Keratinocyte (primary cell): ENCODE data around the gene CHERP. TPM values are rescaled to one million over a fixed set of nuclear protein-coding genes. Genes with fewer than 3 reads are reported as not detected.
A peak's percentile ranks its signal among the peaks of the same experiment; 100 is the strongest.

Experiments
- DNase-seq: peaks from one replicate; pipeline ENCODE4 v3.0.0-alpha.2; 2011; ENCODE audit warnings: low read depth, missing footprints, low spot score
- FAIRE-seq: peaks from 2 replicates; lab custom pipeline; 2011; peaks lifted over from hg19 to GRCh38; lab: Jason Lieb, UNC
- H2AFZ ChIP-seq: 2 replicates; pipeline ENCODE4 v1.6.0; 2012; ENCODE audit warnings: low read length, control low read depth, inconsistent platforms; ENCODE audit not compliant: control insufficient read depth
- H3K27ac ChIP-seq: 2 replicates; pipeline ENCODE4 v1.5.1; 2011; ENCODE audit warnings: low read length; ENCODE audit not compliant: control insufficient read depth, insufficient read depth
- H3K27me3 ChIP-seq: 3 replicates; pipeline ENCODE4 v1.6.0; 2011; ENCODE audit warnings: low read length; ENCODE audit not compliant: control insufficient read depth, insufficient read depth; ENCODE audit errors: extremely low read depth
- H3K36me3 ChIP-seq, 2 experiments: 2 replicates in 1 of 2; 3 replicates in 1 of 2; pipeline ENCODE4 v1.5.1; 2011; ENCODE audit warnings: low read length in 2 of 2, mild to moderate bottlenecking in 1 of 2; ENCODE audit not compliant: control insufficient read depth in 2 of 2, insufficient read depth in 2 of 2; ENCODE audit errors: extremely low read depth in 1 of 2
- H3K4me1 ChIP-seq: 3 replicates; pipeline ENCODE4 v1.5.1; 2011; ENCODE audit warnings: low read length; ENCODE audit not compliant: control insufficient read depth, insufficient read depth; ENCODE audit errors: extremely low read depth
- H3K4me2 ChIP-seq: 3 replicates; pipeline ENCODE4 v1.6.0; 2011; ENCODE audit warnings: low read depth, low read length; ENCODE audit not compliant: control insufficient read depth, insufficient read depth; ENCODE audit errors: extremely low read depth
- H3K4me3 ChIP-seq, 3 experiments: fragments of 200-600 bp in 1 of 3; sonication (generic) in 1 of 3; 2 replicates in 2 of 3; 3 replicates in 1 of 3; pipeline ENCODE4 v1.5.1; 2011 to 2016; ENCODE audit warnings: low read length in 3 of 3, mild to moderate bottlenecking in 3 of 3, control low read depth in 2 of 3, inconsistent platforms in 1 of 3, low read depth in 1 of 3, mixed read lengths in 1 of 3, mixed run types in 1 of 3, moderate library complexity in 1 of 3; ENCODE audit not compliant: control insufficient read depth in 2 of 3, insufficient read depth in 2 of 3; ENCODE audit errors: extremely low read depth in 1 of 3
- H3K79me2 ChIP-seq: 2 replicates; pipeline ENCODE4 v1.6.0; 2012; ENCODE audit warnings: low read length; ENCODE audit not compliant: control insufficient read depth, insufficient read depth
- H3K9ac ChIP-seq: 3 replicates; pipeline ENCODE4 v1.6.0; 2011; ENCODE audit warnings: low read length; ENCODE audit not compliant: control insufficient read depth, insufficient read depth; ENCODE audit errors: extremely low read depth
- H3K9me1 ChIP-seq: 3 replicates; pipeline ENCODE4 v1.6.0; 2011; ENCODE audit warnings: low read length; ENCODE audit not compliant: control insufficient read depth, insufficient read depth; ENCODE audit errors: extremely low read depth
- H3K9me3 ChIP-seq: 2 replicates; pipeline ENCODE4 v1.5.1; 2012; ENCODE audit warnings: low read depth, low read length; ENCODE audit not compliant: control insufficient read depth
- H4K20me1 ChIP-seq: 3 replicates; pipeline ENCODE4 v1.6.0; 2011; ENCODE audit warnings: low read length; ENCODE audit not compliant: control insufficient read depth, insufficient read depth; ENCODE audit errors: extremely low read depth
- CTCF ChIP-seq, 3 experiments: IDR thresholded peaks in 1 of 3; conservative IDR thresholded peaks in 1 of 3; optimal IDR thresholded peaks in 1 of 3; 2 replicates in 2 of 3; 3 replicates in 1 of 3; pipeline versions ENCODE3 to v1.5.1; 2011; ENCODE audit warnings: low read length in 3 of 3, mild to moderate bottlenecking in 3 of 3, moderate library complexity in 2 of 3, control low read depth in 1 of 3, inconsistent platforms in 1 of 3; ENCODE audit not compliant: insufficient read depth in 2 of 3; ENCODE audit errors: extremely low read depth in 1 of 3
- EZH2 ChIP-seq: IDR thresholded peaks from one replicate; pipeline ENCODE4 v1.6.1; 2012; ENCODE audit warnings: inconsistent platforms, mild to moderate bottlenecking, low read length, moderate library complexity
- dilution Hi-C: fragments of 300-500 bp; cut with MboI; formaldehyde crosslinking; loops from one replicate; pipeline ENCODE4 v1.7.0; 2020; ENCODE audit warnings: low sequenced_read_pairs; ENCODE audit not compliant: extremely low pct_ligation_motif_present
- polyA plus RNA-seq, 5 experiments: library from polyadenylated mRNA; depleted of rRNA in 3 of 5; stranded (reverse) in 3 of 5; stranded (forward) in 1 of 5; unstranded in 1 of 5; fragments of >200 nt; gene quantifications; 1 replicate in 1 of 5; 2 replicates in 3 of 5; 3 replicates in 1 of 5; pipeline versions ENCODE4 v1.2.1 to v1.2.3, GENCODE V29; 2011 to 2012; ENCODE audit warnings: missing spikeins in 2 of 5, low read depth in 1 of 5, low replicate concordance in 1 of 5

CHERP gene
- polyA plus RNA-seq, 1 donor (not counting 4 experiments of a cell fraction or from before 2014, with no cell fraction given): 3.6 TPM

GRCh38 chr19:16542910-16543472 lies 754 bp upstream of the CHERP start:
- Histone ChIP-seq H3K9ac (peak overlapping the region; percentile 94), H3K4me2 (peak overlapping the region; percentile 70), H3K9me1 (no peaks in the 10 kb centered on the region), H3K4me3 (peak overlapping the region; percentile 78 to 99 (median 99)), H3K27me3 (no peaks in the 10 kb centered on the region), H3K36me3 (peaks cover 8 to 20% of the 10 kb centered on the region in 2 experiments), H3K27ac (peak overlapping the region; percentile 80), H2AFZ (peak overlapping the region; percentile 76), H3K79me2 (peaks cover 59% of the 10 kb centered on the region), H3K4me1 (peaks cover 14% of the 10 kb centered on the region), H3K9me3 (no peaks in the 10 kb centered on the region), H4K20me1 (peaks cover 16% of the 10 kb centered on the region)
- DNase-seq (no peak), FAIRE-seq (no peak)
- TF ChIP-seq EZH2 (no peak), CTCF (optimal IDR thresholded peaks at IDR 0.05 in 1 of 3, IDR thresholded peaks at IDR 0.05 in 1 of 3, conservative IDR thresholded peaks at IDR 0.05 in 1 of 3; ENCODE audit: extremely low read depth in 1 of 3, insufficient read depth in 2 of 3, low read length in 3 of 3) (no peak)
- dilution Hi-C loops: no loop called here

GRCh38 chr19:16541526-16542044 lies 652 bp downstream of the CHERP start:
- H2AFZ ChIP-seq: peak overlapping the region; percentile 0
- peak overlapping the region; percentile 94 for H3K9ac ChIP-seq
- peaks cover 14 to 31% of the 10 kb centered on the region in 2 experiments for H3K36me3 ChIP-seq
- dilution Hi-C loops: no loop called here
- H3K9me3 ChIP-seq: no peaks in the 10 kb centered on the region
- H3K27me3 ChIP-seq: no peaks in the 10 kb centered on the region
- no peak for TF ChIP-seq CTCF (optimal IDR thresholded peaks at IDR 0.05 in 1 of 3, IDR thresholded peaks at IDR 0.05 in 1 of 3, conservative IDR thresholded peaks at IDR 0.05 in 1 of 3; ENCODE audit: extremely low read depth in 1 of 3, insufficient read depth in 2 of 3, low read length in 3 of 3)
- TF ChIP-seq EZH2: no peak
- H3K4me3 ChIP-seq: peak overlapping the region; percentile 78 to 99 (median 99)
- H3K9me1 ChIP-seq: no peaks in the 10 kb centered on the region
- H3K79me2 ChIP-seq: peaks cover 73% of the 10 kb centered on the region
- H4K20me1 ChIP-seq: peaks cover 23% of the 10 kb centered on the region
- no peak for FAIRE-seq
- H3K4me2 ChIP-seq: peak overlapping the region; percentile 97
- peaks cover 14% of the 10 kb centered on the region for H3K4me1 ChIP-seq
- H3K27ac ChIP-seq: peak overlapping the region; percentile 80
- DNase-seq: no peak
